Tibial nerve (tissue), 3 donors: ENCODE results near the gene TNIK.

ENCODE experiments used
- POLR2A ChIP-seq, 2 donors: fragments of 450-650 bp; IDR thresholded peaks; one replicate each; pipeline ENCODE4 v1.6.1; 2017; ENCODE audit warnings: antibody characterized with exemption in 2 of 2, mild to moderate bottlenecking in 2 of 2, moderate library complexity in 2 of 2
- TF ChIP-seq, protein P1 (sequence below), 5 experiments: fragments of 200-600 bp in 3 of 5; fragments of 450-650 bp in 2 of 5; sonication (generic) in 3 of 5; IDR thresholded peaks; one replicate each; pipeline ENCODE4 v1.5.1; 2016 to 2019; ENCODE audit warnings: antibody characterized with exemption in 5 of 5, mild to moderate bottlenecking in 3 of 5, moderate library complexity in 2 of 5

GRCh38 chr3:171442184-171442583 is 18.0 kb downstream of the TNIK start:
- TF ChIP-seq POLR2A (IDR thresholded peaks at IDR 0.05), result no peak
- TF ChIP-seq, protein P1, sequence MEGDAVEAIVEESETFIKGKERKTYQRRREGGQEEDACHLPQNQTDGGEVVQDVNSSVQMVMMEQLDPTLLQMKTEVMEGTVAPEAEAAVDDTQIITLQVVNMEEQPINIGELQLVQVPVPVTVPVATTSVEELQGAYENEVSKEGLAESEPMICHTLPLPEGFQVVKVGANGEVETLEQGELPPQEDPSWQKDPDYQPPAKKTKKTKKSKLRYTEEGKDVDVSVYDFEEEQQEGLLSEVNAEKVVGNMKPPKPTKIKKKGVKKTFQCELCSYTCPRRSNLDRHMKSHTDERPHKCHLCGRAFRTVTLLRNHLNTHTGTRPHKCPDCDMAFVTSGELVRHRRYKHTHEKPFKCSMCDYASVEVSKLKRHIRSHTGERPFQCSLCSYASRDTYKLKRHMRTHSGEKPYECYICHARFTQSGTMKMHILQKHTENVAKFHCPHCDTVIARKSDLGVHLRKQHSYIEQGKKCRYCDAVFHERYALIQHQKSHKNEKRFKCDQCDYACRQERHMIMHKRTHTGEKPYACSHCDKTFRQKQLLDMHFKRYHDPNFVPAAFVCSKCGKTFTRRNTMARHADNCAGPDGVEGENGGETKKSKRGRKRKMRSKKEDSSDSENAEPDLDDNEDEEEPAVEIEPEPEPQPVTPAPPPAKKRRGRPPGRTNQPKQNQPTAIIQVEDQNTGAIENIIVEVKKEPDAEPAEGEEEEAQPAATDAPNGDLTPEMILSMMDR (IDR thresholded peaks at IDR 0.05), result no peak
